ENCODE data around the gene PPFIBP1.

PPFIBP1 gene

GRCh38 chr12:27666510-27666909, 142.5 kb downstream of the PPFIBP1 start:
- H2AFZ ChIP-seq (ENCODE audit: low read length) = 0 out of 2 replicates have a peak overlapping the region, but pooled peaks have one; percentile 32
- H3K4me3 ChIP-seq (ENCODE audit: low read length) = no peak overlapping the region
- no peaks in the 10 kb centered on the region for H3K27me3 ChIP-seq (replicated peaks; ENCODE audit: insufficient read depth, low read length)
- peaks cover 19% of the 10 kb centered on the region for H3K4me1 ChIP-seq (ENCODE audit: low read length)
- H3K9me2 ChIP-seq (replicated peaks; ENCODE audit: insufficient read depth, low read length) = no peaks in the 10 kb centered on the region
- DNase-seq = no peak
- peaks cover 17% of the 10 kb centered on the region for H3F3A ChIP-seq (ENCODE audit: insufficient read depth, low read length)
- peak overlapping the region; percentile 75; the same call in 1 of the 2 replicates for H3K27ac ChIP-seq (ENCODE audit: low read length)
- H3K79me2 ChIP-seq (ENCODE audit: low read length) = no peaks in the 10 kb centered on the region
- no peaks in the 10 kb centered on the region for H3K36me3 ChIP-seq (replicated peaks; ENCODE audit: insufficient read depth, low read length)
- H3K4me2 ChIP-seq (ENCODE audit: low read depth, low read length) = peak overlapping the region; percentile 41; the same call in 1 of the 2 replicates
- H3K9ac ChIP-seq (ENCODE audit: low read length) = no peak overlapping the region
- H4K20me1 ChIP-seq (ENCODE audit: insufficient read depth, low read length) = no peaks in the 10 kb centered on the region
- H3K9me3 ChIP-seq (replicated peaks; ENCODE audit: insufficient read depth, low read length) = no peaks in the 10 kb centered on the region
- TF ChIP-seq EZH2 (optimal IDR thresholded peaks at IDR 0.05; ENCODE audit: low read depth, low read length) (no peak), CTCF (IDR thresholded peaks at IDR 0.05; ENCODE audit: low read length) (no peak), EZH2phosphoT487 (IDR thresholded peaks at IDR 0.05; ENCODE audit: low read length) (no peak)

- H3K27ac ChIP-seq (ENCODE audit: low read length) = peak overlapping the region; percentile 75
- peak overlapping the region; percentile 41; the same call in 1 of the 2 replicates for H3K4me2 ChIP-seq (ENCODE audit: low read depth, low read length)
- no peak for TF ChIP-seq EZH2phosphoT487 (IDR thresholded peaks at IDR 0.05; ENCODE audit: low read length)
- TF ChIP-seq EZH2 (optimal IDR thresholded peaks at IDR 0.05; ENCODE audit: low read depth, low read length) = no peak
- TF ChIP-seq CTCF (IDR thresholded peaks at IDR 0.05; ENCODE audit: low read length) = no peak
- peaks cover 19% of the 10 kb centered on the region for H3K4me1 ChIP-seq (ENCODE audit: low read length)
- no peaks in the 10 kb centered on the region for H3K36me3 ChIP-seq (replicated peaks; ENCODE audit: insufficient read depth, low read length)
- peak; percentile 97 for DNase-seq
- no peaks in the 10 kb centered on the region for H3K27me3 ChIP-seq (replicated peaks; ENCODE audit: insufficient read depth, low read length)
- no peak overlapping the region; the same call in 1 of the 2 replicates for H3K9ac ChIP-seq (ENCODE audit: low read length)
- H3K9me3 ChIP-seq (replicated peaks; ENCODE audit: insufficient read depth, low read length) = no peaks in the 10 kb centered on the region
- H4K20me1 ChIP-seq (ENCODE audit: insufficient read depth, low read length) = no peaks in the 10 kb centered on the region
- H3K9me2 ChIP-seq (replicated peaks; ENCODE audit: insufficient read depth, low read length) = no peaks in the 10 kb centered on the region
- no peaks in the 10 kb centered on the region for H3K79me2 ChIP-seq (ENCODE audit: low read length)
- H3K4me3 ChIP-seq (ENCODE audit: low read length) = no peak overlapping the region
- no peak overlapping the region for H2AFZ ChIP-seq (ENCODE audit: low read length)
- peaks cover 17% of the 10 kb centered on the region for H3F3A ChIP-seq (ENCODE audit: insufficient read depth, low read length)
Measured at GRCh38 chr12:27667540-27667939, 143.5 kb downstream of the PPFIBP1 start.

- Histone ChIP-seq H2AFZ (ENCODE audit: low read length) (no peak overlapping the region), H3K4me2 (ENCODE audit: low read depth, low read length) (no peak overlapping the region), H3K4me1 (ENCODE audit: low read length) (peaks cover 11% of the 10 kb centered on the region), H3K4me3 (ENCODE audit: low read length) (no peak overlapping the region), H4K20me1 (ENCODE audit: insufficient read depth, low read length) (no peaks in the 10 kb centered on the region), H3K9me3 (replicated peaks; ENCODE audit: insufficient read depth, low read length) (no peaks in the 10 kb centered on the region), H3K9ac (ENCODE audit: low read length) (no peak overlapping the region), H3K27ac (ENCODE audit: low read length) (no peak overlapping the region), H3K36me3 (replicated peaks; ENCODE audit: insufficient read depth, low read length) (no peaks in the 10 kb centered on the region), H3K27me3 (replicated peaks; ENCODE audit: insufficient read depth, low read length) (no peaks in the 10 kb centered on the region), H3K9me2 (replicated peaks; ENCODE audit: insufficient read depth, low read length) (no peaks in the 10 kb centered on the region), H3K79me2 (ENCODE audit: low read length) (no peaks in the 10 kb centered on the region), H3F3A (ENCODE audit: insufficient read depth, low read length) (peaks cover 12% of the 10 kb centered on the region)
- TF ChIP-seq EZH2phosphoT487 (IDR thresholded peaks at IDR 0.05; ENCODE audit: low read length) (no peak), CTCF (IDR thresholded peaks at IDR 0.05; ENCODE audit: low read length) (no peak), EZH2 (optimal IDR thresholded peaks at IDR 0.05; ENCODE audit: low read depth, low read length) (no peak)
- DNase-seq = no peak
Measured at GRCh38 chr12:27672051-27672450, 148.0 kb downstream of the PPFIBP1 start.

Data from MM.1S (cell line).